Choroid plexus epithelial cell (primary cell): ENCODE results near the gene CXXC5.

Experiments used
- DNase-seq: peaks from one replicate; pipeline ENCODE4 v3.0.0-alpha.2; 2010; ENCODE audit warnings: low read depth
- H3K4me3 ChIP-seq: 2 replicates; pipeline ENCODE4 v1.5.1; 2011; ENCODE audit warnings: low read depth, mild to moderate bottlenecking, control low read depth, low read length, moderate library complexity
- CTCF ChIP-seq: conservative IDR thresholded peaks from 2 replicates; pipeline ENCODE4 v1.5.1; 2011; ENCODE audit warnings: low read depth, mild to moderate bottlenecking, control low read depth, inconsistent platforms, low read length, moderate library complexity

The CXXC5 gene

DNA sequence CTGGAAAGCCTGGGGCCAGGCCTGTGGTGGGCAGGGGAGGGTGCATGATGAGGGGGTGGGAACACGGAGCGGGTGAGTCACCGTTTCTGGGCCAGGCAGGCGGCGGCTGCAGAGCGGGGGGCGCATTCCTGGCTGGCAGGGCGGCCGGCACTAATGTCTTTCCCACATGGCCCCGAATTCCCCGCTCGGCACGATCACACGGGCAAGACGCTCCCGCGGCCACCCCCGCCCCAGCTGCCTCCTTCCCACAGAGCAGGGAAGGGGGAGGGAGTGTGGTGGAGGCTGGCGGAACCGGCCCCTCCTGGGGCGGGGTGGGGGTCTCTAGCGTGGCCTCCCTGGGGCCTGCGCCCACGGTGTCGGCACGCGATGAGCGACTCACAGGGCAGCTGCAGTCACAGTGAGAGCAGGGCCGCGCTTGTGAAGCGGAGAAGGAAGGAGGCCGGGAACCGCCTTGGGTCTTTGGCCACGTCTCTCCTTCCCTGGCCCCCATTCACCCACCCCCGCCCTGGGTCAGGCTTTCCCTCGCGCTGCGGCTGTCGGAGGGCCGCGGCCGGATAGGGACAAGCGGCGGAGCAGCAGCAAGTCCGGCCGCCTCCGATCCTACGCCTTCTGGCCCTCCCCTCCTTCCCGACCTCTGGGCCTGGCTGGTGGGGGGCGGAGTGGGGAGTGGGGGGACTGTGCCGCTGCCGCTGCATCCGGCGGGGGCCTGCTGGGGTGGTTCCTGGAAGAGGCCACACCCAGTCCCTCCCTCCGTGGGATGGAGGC is 48.9 kb downstream of the CXXC5 start:
- no peak for TF ChIP-seq CTCF
- H3K4me3 ChIP-seq: peak overlapping the region; percentile 49
- DNase-seq: peak; percentile 90

DNA sequence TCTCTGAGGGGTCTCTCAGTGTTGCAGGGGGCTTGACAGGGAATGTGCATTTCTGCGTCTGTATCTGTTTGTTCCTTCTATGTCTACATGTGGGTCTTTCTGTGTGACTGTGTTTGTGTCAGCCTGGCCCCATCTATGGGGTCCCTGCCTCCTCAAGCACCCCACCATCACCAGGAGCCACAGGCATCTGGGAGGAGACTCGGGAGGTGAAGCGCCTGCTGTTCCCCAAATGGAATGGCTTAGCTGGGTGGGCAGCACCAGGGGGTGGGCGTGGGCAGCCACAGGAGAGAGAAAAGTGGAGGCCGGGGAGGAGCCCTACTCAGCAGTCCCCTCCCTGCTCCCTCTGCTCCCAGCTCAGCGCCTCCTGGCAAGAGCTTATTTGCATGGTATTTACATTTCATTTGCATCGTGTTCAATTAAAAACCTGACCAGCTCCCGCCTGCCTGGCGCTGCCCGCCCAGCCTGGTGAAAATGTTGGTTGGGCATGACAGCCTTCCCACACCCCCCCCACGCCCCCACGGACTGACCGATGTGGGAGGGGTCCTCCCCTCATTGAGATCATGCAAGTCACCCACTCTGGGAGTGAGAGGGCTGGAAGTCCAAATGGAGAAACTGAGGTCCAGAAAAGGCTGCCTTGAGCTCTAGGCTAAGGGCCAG is 50.5 kb downstream of the CXXC5 start:
- peak; percentile 73 for DNase-seq
- H3K4me3 ChIP-seq: no peak overlapping the region
- TF ChIP-seq CTCF: no peak

- no peak for DNase-seq
- TF ChIP-seq CTCF: no peak
- no peak overlapping the region for H3K4me3 ChIP-seq
Observed at GRCh38 chr5:139699351-139699750, 51.2 kb downstream of the CXXC5 start.

GRCh38 chr5:139700711-139701055 is 52.5 kb downstream of the CXXC5 start:
- DNase-seq: no peak
- TF ChIP-seq CTCF: no peak
- no peak overlapping the region for H3K4me3 ChIP-seq

- DNase-seq: no peak
- TF ChIP-seq CTCF: no peak
- H3K4me3 ChIP-seq: no peak overlapping the region
Observed at GRCh38 chr5:139701056-139701741, 53.0 kb downstream of the CXXC5 start.

DNA sequence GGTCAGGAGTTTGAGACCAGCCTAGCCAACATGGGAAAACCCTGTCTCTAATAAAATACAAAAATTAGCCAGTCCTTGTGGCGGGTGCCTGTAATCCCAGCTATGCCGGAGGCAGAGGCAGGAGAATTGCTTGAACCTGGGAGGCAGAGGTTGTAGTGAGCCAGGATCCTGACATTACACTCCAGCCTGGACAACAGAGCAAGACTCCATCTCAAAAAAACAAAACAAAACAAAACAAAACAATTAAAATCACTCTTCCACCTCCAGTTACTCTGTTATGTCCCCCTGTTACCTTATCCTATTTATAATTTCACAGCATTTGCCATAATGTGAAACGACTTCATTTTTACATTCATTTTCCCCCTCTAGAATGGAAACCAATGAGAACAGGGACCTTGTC is 54.4 kb downstream of the CXXC5 start:
- no peak for TF ChIP-seq CTCF
- no peak for DNase-seq
- H3K4me3 ChIP-seq: no peak overlapping the region
